ENCODE results near the gene ACP7. TPM values are rescaled to one million over a fixed set of nuclear protein-coding genes. Genes with fewer than 3 reads are reported as not detected.

ACP7 gene
- total RNA-seq, 1 experiment from 2014 or later = 0.15 TPM

DNA sequence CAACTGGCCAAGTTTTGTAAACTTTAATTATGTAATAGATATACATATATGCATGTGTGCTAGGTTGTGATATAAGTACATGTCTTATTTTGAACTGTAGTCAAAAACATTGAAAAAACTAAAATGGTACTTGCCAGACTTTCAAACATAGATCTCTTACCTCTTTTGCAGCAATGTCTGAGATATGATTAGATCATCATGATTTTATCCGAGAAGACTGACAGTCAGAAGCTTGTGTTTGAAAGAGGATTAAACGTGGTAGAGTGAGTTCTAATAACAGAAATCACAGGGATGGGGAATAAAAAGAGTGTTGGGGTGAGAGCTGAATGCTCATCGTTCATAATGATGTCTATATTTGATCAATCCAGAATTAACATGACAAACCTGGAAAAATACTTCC is 18.2 kb upstream of the ACP7 start:
- TF ChIP-seq, protein P1, sequence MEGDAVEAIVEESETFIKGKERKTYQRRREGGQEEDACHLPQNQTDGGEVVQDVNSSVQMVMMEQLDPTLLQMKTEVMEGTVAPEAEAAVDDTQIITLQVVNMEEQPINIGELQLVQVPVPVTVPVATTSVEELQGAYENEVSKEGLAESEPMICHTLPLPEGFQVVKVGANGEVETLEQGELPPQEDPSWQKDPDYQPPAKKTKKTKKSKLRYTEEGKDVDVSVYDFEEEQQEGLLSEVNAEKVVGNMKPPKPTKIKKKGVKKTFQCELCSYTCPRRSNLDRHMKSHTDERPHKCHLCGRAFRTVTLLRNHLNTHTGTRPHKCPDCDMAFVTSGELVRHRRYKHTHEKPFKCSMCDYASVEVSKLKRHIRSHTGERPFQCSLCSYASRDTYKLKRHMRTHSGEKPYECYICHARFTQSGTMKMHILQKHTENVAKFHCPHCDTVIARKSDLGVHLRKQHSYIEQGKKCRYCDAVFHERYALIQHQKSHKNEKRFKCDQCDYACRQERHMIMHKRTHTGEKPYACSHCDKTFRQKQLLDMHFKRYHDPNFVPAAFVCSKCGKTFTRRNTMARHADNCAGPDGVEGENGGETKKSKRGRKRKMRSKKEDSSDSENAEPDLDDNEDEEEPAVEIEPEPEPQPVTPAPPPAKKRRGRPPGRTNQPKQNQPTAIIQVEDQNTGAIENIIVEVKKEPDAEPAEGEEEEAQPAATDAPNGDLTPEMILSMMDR (conservative IDR thresholded peaks at IDR 0.05) = no peak
- H3K9me3 ChIP-seq (ENCODE audit: control insufficient read depth, low read depth, low read length) = no peaks in the 10 kb centered on the region
- H3K27ac Mint-ChIP-seq = no peak overlapping the region
- H4K91ac ChIP-seq (ENCODE audit: insufficient read length, low read depth, low read length) = no peak overlapping the region
- no peak overlapping the region for H2BK12ac ChIP-seq (ENCODE audit: insufficient read length, low read depth, low read length)
- no peak overlapping the region for H2BK120ac ChIP-seq (ENCODE audit: low read depth, low read length, poor library complexity, severe bottlenecking)
- H3K4ac ChIP-seq (ENCODE audit: low read depth, low read length) = no peak overlapping the region
- no peak overlapping the region for H4K5ac ChIP-seq (ENCODE audit: insufficient read length, low read depth, low read length)
- no peaks in the 10 kb centered on the region for H3K23me2 ChIP-seq (ENCODE audit: insufficient read length, low read depth, low read length, poor library complexity, severe bottlenecking)
- H2BK20ac ChIP-seq (ENCODE audit: low read depth, low read length, poor library complexity, severe bottlenecking) = no peak overlapping the region
- no peak overlapping the region for H3K27ac ChIP-seq (ENCODE audit: insufficient read length, low read depth, low read length)
- H4K8ac ChIP-seq (replicated peaks; ENCODE audit: insufficient read length, low read depth, low read length) = no peak overlapping the region
- no peaks in the 10 kb centered on the region for H3K4me1 ChIP-seq (ENCODE audit: insufficient read depth, low read length)
- no peak overlapping the region for H3K14ac ChIP-seq (ENCODE audit: insufficient read depth, low read length)
- peaks cover 6 to 8% of the 10 kb centered on the region in 2 experiments for H3K9me3 Mint-ChIP-seq
- H3K4me1 Mint-ChIP-seq = no peaks in the 10 kb centered on the region
- H3K36me3 Mint-ChIP-seq (ENCODE audit: insufficient read depth in 1 of 3, low read depth in 3 of 3) = peaks cover 0 to 3% (median 2%) of the 10 kb centered on the region in 3 experiments; a peak in 3 of 7 replicates
- no peak overlapping the region for H2BK5ac ChIP-seq (ENCODE audit: insufficient read length, low read length)
- H3K27me3 ChIP-seq (ENCODE audit: insufficient read depth, low read length) = no peaks in the 10 kb centered on the region
- no peaks in the 10 kb centered on the region for H3K79me2 ChIP-seq (ENCODE audit: insufficient read depth, low read length)
- no peaks in the 10 kb centered on the region for H3K79me1 ChIP-seq (ENCODE audit: insufficient read depth, low read depth, low read length, poor library complexity, severe bottlenecking)
- H2AFZ ChIP-seq (ENCODE audit: low read length) = no peak overlapping the region
- H2BK15ac ChIP-seq (ENCODE audit: low read depth, low read length) = no peak overlapping the region
- no peak overlapping the region for H3K4me2 ChIP-seq (ENCODE audit: insufficient read depth, insufficient read length, low read length)
- no peak overlapping the region for H3K23ac ChIP-seq (ENCODE audit: insufficient read length, low read depth, low read length)
- no CpG with 5 or more reads among the region's 3 CpGs for WGBS (ENCODE audit: extremely low coverage, insufficient read length, low lambda C conversion rate)
- no peaks in the 10 kb centered on the region for H4K20me1 ChIP-seq (ENCODE audit: control insufficient read depth, insufficient read depth, insufficient read length)
- H3T11ph ChIP-seq (ENCODE audit: low read length) = no peak overlapping the region
- H3K18ac ChIP-seq (ENCODE audit: insufficient read length, low read depth, low read length) = no peak overlapping the region
- no peak overlapping the region for H3K9ac ChIP-seq (ENCODE audit: extremely low read depth, insufficient read length, low read length)
- no peak for DNase-seq
- H2AK5ac ChIP-seq (ENCODE audit: insufficient read length, low read length) = no peak overlapping the region
- H3K4me3 Mint-ChIP-seq = no peak overlapping the region
- no peak overlapping the region for H3K56ac ChIP-seq (ENCODE audit: insufficient read length, low read depth, low read length)
- H3K27me3 Mint-ChIP-seq (ENCODE audit: low read depth) = peaks cover 16% of the 10 kb centered on the region

All from H9 (cell line).